Fibroblast of gingiva (primary cell): ENCODE measurements around the gene PSAT1.
A peak's percentile ranks its signal among the peaks of the same experiment; 100 is the strongest.

Experiments
- DNase-seq: peaks from one replicate; pipeline ENCODE4 v3.0.0-alpha.2; 2011; ENCODE audit warnings: low read depth

Gene PSAT1

DNA sequence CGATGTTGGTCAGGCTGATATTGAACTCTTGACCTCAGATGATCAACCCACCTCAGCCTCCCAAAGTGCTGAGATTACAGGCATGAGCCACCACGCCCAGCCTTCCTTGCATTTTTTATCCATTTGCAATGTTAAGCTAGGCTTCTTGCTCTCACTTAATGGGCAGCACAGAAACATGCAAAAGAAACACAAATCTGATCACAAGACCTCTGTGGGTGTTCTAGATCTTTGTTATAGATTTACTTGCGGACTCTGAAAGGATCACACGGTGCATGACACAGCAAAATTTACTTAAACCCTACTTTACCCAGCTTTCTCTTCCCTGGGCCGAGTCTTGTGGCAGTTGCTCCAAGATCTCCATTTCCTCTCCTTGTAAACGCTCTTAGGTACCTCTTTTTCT is 71.3 kb downstream of the PSAT1 start:
- DNase-seq, result no peak

DNA sequence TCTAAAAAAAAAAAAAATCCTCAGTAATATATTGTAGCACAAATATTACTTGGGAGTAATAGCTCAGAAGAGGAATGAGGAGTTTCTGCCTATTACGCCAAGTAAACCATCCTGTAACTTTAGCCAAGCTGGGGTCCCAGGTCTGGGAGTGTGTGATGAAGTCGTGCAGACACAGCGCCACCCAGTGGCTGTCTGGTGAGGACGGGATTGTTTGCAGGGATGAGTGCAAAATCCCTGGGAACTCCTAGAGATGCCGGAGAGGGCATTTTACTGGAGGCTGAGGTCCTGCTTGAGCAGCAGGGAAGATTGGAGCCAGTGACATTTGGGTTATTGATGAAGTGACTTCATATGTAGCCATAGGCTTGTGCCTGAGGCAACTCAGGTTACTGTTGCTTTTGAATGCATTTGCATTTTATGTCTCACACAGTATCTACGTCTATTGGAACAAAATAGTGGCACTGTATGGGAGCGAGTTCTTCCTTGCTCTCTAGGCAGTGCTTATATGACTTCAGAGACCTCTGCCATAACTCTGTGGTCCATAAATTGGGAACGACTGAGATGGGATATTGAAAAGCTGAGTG is 72.8 kb downstream of the PSAT1 start:
- peak; percentile 55 for DNase-seq

DNA sequence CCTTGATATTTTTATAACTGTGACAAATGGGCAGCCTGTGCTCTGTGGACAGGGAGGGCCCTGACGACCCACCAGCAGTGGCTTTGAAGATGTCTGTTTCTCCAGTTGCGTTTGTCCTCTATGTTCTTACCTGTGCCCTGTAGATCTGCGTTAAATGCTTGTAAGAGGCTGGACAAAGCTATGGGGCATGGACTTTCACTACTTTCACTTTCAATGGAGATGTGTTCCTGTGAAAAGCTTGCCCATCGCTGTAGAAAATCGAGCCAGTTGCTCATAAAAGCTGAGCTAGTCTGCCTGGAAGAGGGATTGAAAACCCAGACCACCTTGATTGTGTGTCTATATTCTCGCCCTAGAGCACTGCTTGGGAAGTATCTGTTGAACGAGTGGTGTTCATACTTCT is 74.1 kb downstream of the PSAT1 start:
- DNase-seq, result no peak

DNA sequence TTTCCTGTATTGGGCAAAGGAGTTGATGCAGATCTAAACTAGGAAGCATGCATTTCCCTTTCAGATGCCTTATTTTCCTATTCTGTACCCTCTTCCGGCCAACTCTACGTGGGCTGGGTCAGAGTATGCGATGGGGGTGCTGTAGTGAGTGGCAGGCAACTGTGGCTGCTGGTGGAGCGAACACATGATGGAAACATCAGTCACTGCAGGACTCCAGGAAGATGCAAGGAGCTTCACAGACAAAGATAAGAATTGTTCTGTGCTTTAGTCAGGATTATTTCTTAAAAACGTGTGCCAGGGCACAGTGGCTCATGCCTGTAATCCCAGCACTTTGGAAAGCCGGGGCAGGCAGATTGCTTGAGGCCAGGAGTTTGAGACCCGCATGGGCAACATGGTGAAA is 75.1 kb downstream of the PSAT1 start:
- DNase-seq, result no peak
